CD1c-positive myeloid dendritic cell (primary cell): ENCODE results near the gene FBXO42.

Experiments used
- DNase-seq: peaks from one replicate; pipeline ENCODE4 v3.0.0-alpha.2; 2016; ENCODE audit errors: extremely low spot score

FBXO42 gene

GRCh38 chr1:16351994-16352841, at the start of gene FBXO42:
Gene FBXO42 (minus strand): TSS chr1:16352480. CDS start chr1:16315418, 37,062 bp downstream.
- DNase-seq, result peak; percentile 97

GRCh38 chr1:16398371-16398953, 46.2 kb upstream of the FBXO42 start:
- no peak for DNase-seq

- DNase-seq, result peak; percentile 61
Observed at GRCh38 chr1:16397120-16397519, 44.8 kb upstream of the FBXO42 start.

- no peak for DNase-seq
Observed at GRCh38 chr1:16396591-16396990, 44.3 kb upstream of the FBXO42 start.

- DNase-seq, result no peak
Observed at GRCh38 chr1:16394977-16395376, 42.7 kb upstream of the FBXO42 start.

- DNase-seq, result no peak
Observed at GRCh38 chr1:16393570-16394521, 41.6 kb upstream of the FBXO42 start.

- no peak for DNase-seq
Observed at GRCh38 chr1:16392740-16393569, 40.7 kb upstream of the FBXO42 start.

GRCh38 chr1:16391411-16391810, 39.1 kb upstream of the FBXO42 start:
- DNase-seq, result peak; percentile 42

- DNase-seq, result peak; percentile 58
Observed at GRCh38 chr1:16387201-16388188, 35.2 kb upstream of the FBXO42 start.

- peak; percentile 25 for DNase-seq
Observed at GRCh38 chr1:16386454-16387113, 34.3 kb upstream of the FBXO42 start.

GRCh38 chr1:16385659-16386453, 33.6 kb upstream of the FBXO42 start:
- no peak for DNase-seq

GRCh38 chr1:16383888-16384287, 31.6 kb upstream of the FBXO42 start:
- DNase-seq, result no peak

- no peak for DNase-seq
Observed at GRCh38 chr1:16380868-16381267, 28.6 kb upstream of the FBXO42 start.

- DNase-seq, result no peak
Observed at GRCh38 chr1:16378443-16378842, 26.2 kb upstream of the FBXO42 start.

GRCh38 chr1:16376971-16377370, 24.7 kb upstream of the FBXO42 start:
- DNase-seq, result no peak

GRCh38 chr1:16375521-16376340, 23.5 kb upstream of the FBXO42 start:
- no peak for DNase-seq

- no peak for DNase-seq
Observed at GRCh38 chr1:16374266-16374665, 22.0 kb upstream of the FBXO42 start.
